ENCODE data around the gene BCL7A.

DNA sequence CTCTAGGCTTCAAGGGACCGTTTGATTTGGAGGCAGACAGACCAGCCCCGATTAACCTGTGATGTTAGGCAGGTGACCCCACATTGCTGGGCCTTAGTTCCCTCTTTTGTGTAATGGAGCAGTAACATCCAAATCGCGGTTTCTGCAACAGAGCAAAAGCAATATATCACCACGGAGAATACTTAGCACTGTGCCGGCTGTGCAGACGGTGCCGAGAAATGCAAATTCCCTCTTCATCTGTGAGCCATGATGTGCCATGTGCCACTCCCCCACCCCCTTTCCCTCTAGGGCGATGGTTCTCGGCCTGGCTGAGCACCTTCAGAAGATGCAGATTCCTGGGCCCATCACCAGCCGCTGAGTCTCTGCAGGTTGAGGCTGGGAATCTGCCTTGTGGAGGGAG, 10.9 kb downstream of the BCL7A start:
- TF ChIP-seq POLR2AphosphoS5 (IDR thresholded peaks at IDR 0.05; ENCODE audit: borderline replicate concordance, low read depth, low read length) (no peak), EZH2 (IDR thresholded peaks at IDR 0.05) (no peak), FOXP2 (optimal IDR thresholded peaks at IDR 0.05; ENCODE audit: control extremely low read depth, extremely low read length, insufficient read depth) (no peak)

Measured in SK-N-MC (cell line).